IMR-90 (cell line): ENCODE data around the gene TMPRSS13. TPM values are rescaled to one million over a fixed set of nuclear protein-coding genes. Genes with fewer than 3 reads are reported as not detected.

Experiments
- ATAC-seq: fragments of 200-7000 bp; cut with Tn5 transposase; 2 replicates; pipeline ENCODE4 v1.9.1; 2020; ENCODE audit warnings: low read depth, mild to moderate bottlenecking, moderate library complexity
- BruUV-seq: library from RNA; stranded (reverse); fragments of 400-500 nt; replicated peaks from 2 replicates; lab custom pipeline; 2021; lab: Mats Ljungman, UMichigan
- CTCF ChIA-PET: fragments of 300-600 bp; formaldehyde crosslinking; extraction: SDS; loops from one replicate; lab custom pipeline; 2021; ENCODE audit warnings: antibody characterized with exemption; lab: Yijun Ruan, JAX
- POLR2A ChIA-PET: fragments of 300-600 bp; sonication (Branson Sonifier 250); formaldehyde crosslinking; loops from one replicate; lab custom pipeline; 2022; ENCODE audit warnings: antibody characterized with exemption; ENCODE audit not compliant: unreplicated experiment; lab: Charles Lee
- DNase-seq: peaks from one replicate; pipeline ENCODE4 v3.0.0; 2013
- H2AFZ ChIP-seq: replicated peaks from 2 replicates; pipeline ENCODE3; 2013; ENCODE audit warnings: low read length, mild to moderate bottlenecking; ENCODE audit not compliant: poor library complexity
- H2AK5ac ChIP-seq: 2 replicates; pipeline ENCODE4 v1.6.1; 2013; ENCODE audit warnings: low read depth, low read length, inconsistent platforms
- H2AK9ac ChIP-seq: replicated peaks from 2 replicates; pipeline ENCODE3; 2013; ENCODE audit warnings: mild to moderate bottlenecking, low read depth, low read length, moderate library complexity; ENCODE audit not compliant: poor library complexity
- H2BK120ac ChIP-seq: 2 replicates; pipeline ENCODE4 v1.6.1; 2013; ENCODE audit warnings: low read depth, low read length, inconsistent platforms
- H2BK15ac ChIP-seq: 3 replicates; pipeline ENCODE4 v1.6.1; 2013; ENCODE audit warnings: low read depth, low read length, inconsistent platforms
- H2BK20ac ChIP-seq: 2 replicates; pipeline ENCODE4 v1.6.1; 2013; ENCODE audit warnings: low read depth, mild to moderate bottlenecking, inconsistent platforms, low read length, moderate library complexity
- H2BK5ac ChIP-seq: 2 replicates; pipeline ENCODE4 v1.6.1; 2013; ENCODE audit warnings: mild to moderate bottlenecking, low read depth, low read length, inconsistent platforms; ENCODE audit not compliant: poor library complexity, severe bottlenecking
- H3K14ac ChIP-seq: replicated peaks from 2 replicates; pipeline ENCODE4 v1.6.1; 2013; ENCODE audit warnings: low read depth, low read length, inconsistent platforms
- H3K18ac ChIP-seq: 2 replicates; pipeline ENCODE4 v1.6.1; 2013; ENCODE audit warnings: low read depth, low read length, control low read depth
- H3K23ac ChIP-seq: 2 replicates; pipeline ENCODE4 v1.6.1; 2013; ENCODE audit warnings: low read depth, low read length, inconsistent platforms
- H3K27ac ChIP-seq: 2 replicates; pipeline ENCODE4 v1.5.1; 2013; ENCODE audit warnings: mild to moderate bottlenecking, control low read depth, low read length; ENCODE audit not compliant: insufficient read depth
- H3K27me3 ChIP-seq: 2 replicates; pipeline ENCODE4 v1.6.1; 2013; ENCODE audit warnings: low read length; ENCODE audit not compliant: control insufficient read depth, insufficient read depth
- H3K36me3 ChIP-seq: 2 replicates; pipeline ENCODE4 v1.6.1; 2013; ENCODE audit warnings: low read length, mixed read lengths; ENCODE audit not compliant: control insufficient read depth, insufficient read depth
- H3K4ac ChIP-seq: 2 replicates; pipeline ENCODE4 v1.6.1; 2013; ENCODE audit warnings: low read depth, low read length, inconsistent platforms
- H3K4me1 ChIP-seq: 2 replicates; pipeline ENCODE4 v1.6.1; 2013; ENCODE audit warnings: low read length, mixed read lengths; ENCODE audit not compliant: control insufficient read depth, insufficient read depth
- H3K4me2 ChIP-seq: 2 replicates; pipeline ENCODE4 v1.6.1; 2013; ENCODE audit warnings: low read depth, mild to moderate bottlenecking, control low read depth, low read length, moderate library complexity
- H3K4me3 ChIP-seq: 2 replicates; pipeline ENCODE4 v1.5.1; 2013; ENCODE audit warnings: low read depth, mild to moderate bottlenecking, control low read depth, low read length, moderate library complexity; ENCODE audit not compliant: insufficient read depth
- H3K56ac ChIP-seq: 2 replicates; pipeline ENCODE4 v1.6.1; 2013; ENCODE audit warnings: low read length, inconsistent platforms; ENCODE audit not compliant: insufficient read depth; ENCODE audit errors: extremely low read depth
- H3K79me1 ChIP-seq, 2 experiments: 2 replicates each; pipeline ENCODE4 v1.6.1; 2013; ENCODE audit warnings: low read length in 2 of 2, inconsistent platforms in 1 of 2, low read depth in 1 of 2
- H3K9ac ChIP-seq: 2 replicates; pipeline ENCODE4 v1.6.1; 2013; ENCODE audit warnings: low read depth, low read length, control low read depth
- H3K9me1 ChIP-seq: 2 replicates; pipeline ENCODE4 v1.6.1; 2013; ENCODE audit warnings: low read length, inconsistent platforms; ENCODE audit not compliant: insufficient read depth
- H3K9me3 ChIP-seq: 2 replicates; pipeline ENCODE4 v1.6.1; 2013; ENCODE audit warnings: low read length; ENCODE audit not compliant: control insufficient read depth, insufficient read depth
- H4K20me1 ChIP-seq: 2 replicates; pipeline ENCODE4 v1.6.1; 2013; ENCODE audit warnings: low read length, inconsistent platforms; ENCODE audit not compliant: insufficient read depth
- H4K5ac ChIP-seq: 2 replicates; pipeline ENCODE4 v1.6.1; 2013; ENCODE audit warnings: mild to moderate bottlenecking, low read depth, low read length, control low read depth
- H4K8ac ChIP-seq, 2 experiments: 2 replicates each; pipeline ENCODE4 v1.6.1; 2013; ENCODE audit warnings: low read depth in 2 of 2, low read length in 2 of 2, control low read depth in 1 of 2, inconsistent platforms in 1 of 2
- H4K91ac ChIP-seq: 2 replicates; pipeline ENCODE4 v1.6.1; 2013; ENCODE audit warnings: low read depth, low read length, inconsistent platforms; ENCODE audit not compliant: insufficient read depth
- BHLHE40 ChIP-seq: fragments of 150-350 bp; IDR thresholded peaks from 2 replicates; pipeline ENCODE4 v1.6.1; 2016; ENCODE audit warnings: mild to moderate bottlenecking, low read depth, low read length
- CEBPB ChIP-seq: IDR thresholded peaks from 2 replicates; pipeline ENCODE4 v1.6.1; 2012; ENCODE audit warnings: low read depth, low read length, improper control_type of control experiment
- CHD1 ChIP-seq: IDR thresholded peaks from 2 replicates; pipeline ENCODE4 v1.6.1; 2012; ENCODE audit warnings: low read depth, low read length, improper control_type of control experiment
- CTCF ChIP-seq: conservative IDR thresholded peaks from 2 replicates; pipeline ENCODE4 v1.5.1; 2012; ENCODE audit warnings: mild to moderate bottlenecking, low read depth, low read length, improper control_type of control experiment
- ELK1 ChIP-seq: fragments of 150-350 bp; IDR thresholded peaks from 2 replicates; pipeline ENCODE4 v1.6.1; 2016; ENCODE audit warnings: low read depth, mild to moderate bottlenecking, low read length, moderate library complexity, borderline replicate concordance
- FOS ChIP-seq: fragments of 150-350 bp; IDR thresholded peaks from 2 replicates; pipeline ENCODE4 v1.6.1; 2016; ENCODE audit warnings: low read depth, low read length
- MAFK ChIP-seq: IDR thresholded peaks from 2 replicates; pipeline ENCODE4 v1.6.1; 2012; ENCODE audit warnings: low read depth, low read length, improper control_type of control experiment
- MAZ ChIP-seq: IDR thresholded peaks from 2 replicates; pipeline ENCODE4 v1.6.1; 2012; ENCODE audit warnings: low read depth, mild to moderate bottlenecking, low read length, improper control_type of control experiment, moderate library complexity, borderline replicate concordance
- MXI1 ChIP-seq: IDR thresholded peaks from 2 replicates; pipeline ENCODE4 v1.6.1; 2012; ENCODE audit warnings: low read depth, mild to moderate bottlenecking, low read length, moderate library complexity, borderline replicate concordance
- NFE2L2 ChIP-seq: fragments of 150-350 bp; IDR thresholded peaks from 2 replicates; pipeline ENCODE4 v1.6.1; 2016; ENCODE audit warnings: low read depth, mild to moderate bottlenecking, low read length
- POLR2A ChIP-seq: IDR thresholded peaks from 2 replicates; pipeline ENCODE4 v1.6.1; 2012; ENCODE audit warnings: mild to moderate bottlenecking, low read depth, low read length
- RAD21 ChIP-seq: IDR thresholded peaks from 2 replicates; pipeline ENCODE4 v1.6.1; 2012; ENCODE audit warnings: low read length, improper control_type of control experiment
- RCOR1 ChIP-seq: IDR thresholded peaks from 2 replicates; pipeline ENCODE4 v1.6.1; 2012; ENCODE audit warnings: mild to moderate bottlenecking, low read length, improper control_type of control experiment; ENCODE audit not compliant: insufficient replicate concordance
- RFX5 ChIP-seq: IDR thresholded peaks from 2 replicates; pipeline ENCODE4 v1.8.0; 2012; ENCODE audit warnings: low read depth, mild to moderate bottlenecking, low read length, moderate library complexity
- SMC3 ChIP-seq: fragments of 150-350 bp; IDR thresholded peaks from 2 replicates; pipeline ENCODE4 v1.6.1; 2016; ENCODE audit warnings: low read depth, mild to moderate bottlenecking, antibody characterized with exemption, low read length, moderate library complexity
- USF2 ChIP-seq: fragments of 150-350 bp; IDR thresholded peaks from 2 replicates; pipeline ENCODE4 v1.6.1; 2017; ENCODE audit warnings: mild to moderate bottlenecking, antibody characterized with exemption, low read length, low read depth
- WGBS, 2 experiments: methylation state at CpG; one replicate each; pipeline versions ENCODE4 v1.1.5 to v1.1.7; 2013; ENCODE audit warnings: missing lambda C conversion rate in 2 of 2; ENCODE audit not compliant: insufficient read length in 1 of 2; ENCODE audit errors: extremely low coverage in 2 of 2; 5-methylcytosine and 5-hydroxymethylcytosine counted together
- dilution Hi-C: fragments of 300-500 bp; cut with HindIII; formaldehyde crosslinking; loops from one replicate; pipeline ENCODE4 v1.14.3; 2018; ENCODE audit warnings: low sequenced_read_pairs; ENCODE audit not compliant: unreplicated experiment
- in situ Hi-C: fragments of 300-500 bp; cut with MboI; formaldehyde crosslinking; loops from 3 replicates; pipeline ENCODE4 v1.14.3; 2019; ENCODE audit warnings: low sequenced_read_pairs, inconsistent platforms, mixed read lengths
- intact Hi-C: fragments of 100-400 bp; cut with micrococcal nuclease; formaldehyde crosslinking; loops from 2 replicates; pipeline ENCODE4 v1.10.0; 2022
- polyA plus RNA-seq, 3 experiments: library from polyadenylated mRNA; depleted of rRNA; stranded (reverse); fragments of >200 nt; gene quantifications; 2 replicates each; pipeline ENCODE4 v1.2.3, GENCODE V29; 2012; ENCODE audit warnings: low replicate concordance in 1 of 3
- total RNA-seq: library from RNA; depleted of rRNA; stranded (reverse); fragments of >200 nt; gene quantifications from 2 replicates; pipeline ENCODE4 v1.2.3, GENCODE V29; 2012

TMPRSS13 gene
- total and polyA plus RNA-seq, 2 of the 4 experiments (the other 2 are of a cell fraction): not detected

- H3K14ac ChIP-seq: no peak overlapping the region
- H3K4ac ChIP-seq: no peak overlapping the region
- DNase-seq (no peak), ATAC-seq (no peak)
- POLR2A ChIA-PET: no interaction called here
- TF ChIP-seq POLR2A: no peak
- TF ChIP-seq CHD1: no peak
- no peak for TF ChIP-seq BHLHE40
- no peak for TF ChIP-seq FOS
- TF ChIP-seq RCOR1: no peak
- TF ChIP-seq NFE2L2: no peak
- no peak for TF ChIP-seq RAD21
- no peak for TF ChIP-seq CEBPB
- no peak for TF ChIP-seq MAZ
- no peak for TF ChIP-seq MAFK
- no peak for TF ChIP-seq RFX5
- no peak for TF ChIP-seq ELK1
- no peak for TF ChIP-seq MXI1
- no peak for TF ChIP-seq SMC3
- no peak for TF ChIP-seq CTCF
- no peak for TF ChIP-seq USF2
- H2BK120ac ChIP-seq: no peak overlapping the region
- no peaks in the 10 kb centered on the region; the same call in 1 of the 2 replicates for H4K20me1 ChIP-seq
- WGBS, 2 experiments: 67% methylated on average over 1 of the region's 3 CpGs; no CpG with 5 or more reads in 1 of the 2 experiments
- H3K27me3 ChIP-seq: peaks cover 18% of the 10 kb centered on the region
- no peaks in the 10 kb centered on the region for H3K9me3 ChIP-seq
- no peak overlapping the region for H2BK15ac ChIP-seq
- H2AFZ ChIP-seq: no peak overlapping the region
- H3K4me2 ChIP-seq: no peak overlapping the region
- no peak overlapping the region for H3K27ac ChIP-seq
- no peaks in the 10 kb centered on the region for H3K36me3 ChIP-seq
- no peak overlapping the region for H3K18ac ChIP-seq
- no peak overlapping the region for H4K8ac ChIP-seq
- H4K91ac ChIP-seq: no peak overlapping the region
- H3K4me3 ChIP-seq: no peak overlapping the region
- no peak overlapping the region for H2AK9ac ChIP-seq
- H2AK5ac ChIP-seq: no peak overlapping the region
- CTCF ChIA-PET: no interaction called here
- no peak overlapping the region for H3K9ac ChIP-seq
- no peak overlapping the region for H3K23ac ChIP-seq
- H3K4me1 ChIP-seq: no peaks in the 10 kb centered on the region
- BruUV-seq: no TSS peak
- in situ Hi-C loops (no loop called here), intact Hi-C loops (no loop called here), dilution Hi-C loops (no loop called here)
- H2BK20ac ChIP-seq: no peak overlapping the region
- no peaks in the 10 kb centered on the region for H3K9me1 ChIP-seq
- no peak overlapping the region for H2BK5ac ChIP-seq
- no peak overlapping the region for H4K5ac ChIP-seq
- H3K56ac ChIP-seq: no peak overlapping the region
- H3K79me1 ChIP-seq: no peaks in the 10 kb centered on the region
These were observed 1.3 kb downstream of the TMPRSS13 start for GRCh38 chr11:117927926-117928325.
